Measurements from ENCODE around the gene PCYT2.

GRCh38 chr17:81918832-81919545 lies 7.8 kb upstream of the PCYT2 start:
- TF ChIP-seq CREB5 (CRISPR knock-in tag; IDR thresholded peaks at IDR 0.05; ENCODE audit: low read depth): no peak
- TF ChIP-seq ZFP3 (CRISPR knock-in tag; IDR thresholded peaks at IDR 0.05): no peak
- TF ChIP-seq TOX (CRISPR knock-in tag; IDR thresholded peaks at IDR 0.05; ENCODE audit: borderline replicate concordance): no peak
- no peak for TF ChIP-seq ZNF8 (CRISPR knock-in tag; IDR thresholded peaks at IDR 0.05)
- TF ChIP-seq ZNF565 (CRISPR knock-in tag; conservative IDR thresholded peaks at IDR 0.05; ENCODE audit: low read depth): no peak
- no peak for TF ChIP-seq OSR1 (CRISPR knock-in tag; IDR thresholded peaks at IDR 0.05)
- no peak for TF ChIP-seq ZC3H10 (CRISPR knock-in tag; IDR thresholded peaks at IDR 0.05)
- no peak for TF ChIP-seq TSHZ2 (CRISPR knock-in tag; IDR thresholded peaks at IDR 0.05)
- no peak for TF ChIP-seq ZFP30 (CRISPR knock-in tag; IDR thresholded peaks at IDR 0.05)
- no peak for TF ChIP-seq ARNTL (CRISPR knock-in tag; IDR thresholded peaks at IDR 0.05; ENCODE audit: borderline replicate concordance, low read depth)
- TF ChIP-seq BACH2 (CRISPR knock-in tag; IDR thresholded peaks at IDR 0.05; ENCODE audit: borderline replicate concordance): no peak

All from SK-N-SH treated with all-trans-retinoic acid at 6 μM for 48 hours (cell line).